Adipocyte (in vitro differentiated cells): Measurements from ENCODE around the gene PSMD8.

Source experiments
- DNase-seq: peaks from one replicate; pipeline ENCODE4 v3.0.0-alpha.2; 2015; ENCODE audit warnings: low read depth
- H3K27me3 ChIP-seq: replicated peaks from 2 replicates; pipeline ENCODE4 v1.7.0; 2013; ENCODE audit warnings: mild to moderate bottlenecking, low read length, moderate library complexity; ENCODE audit not compliant: control insufficient read depth, insufficient read depth
- H3K36me3 ChIP-seq: 2 replicates; pipeline ENCODE4 v1.7.0; 2013; ENCODE audit warnings: low read length, mild to moderate bottlenecking, moderate library complexity; ENCODE audit not compliant: control insufficient read depth, insufficient read depth, severe bottlenecking
- H3K4me1 ChIP-seq: 2 replicates; pipeline ENCODE4 v1.7.0; 2013; ENCODE audit warnings: mild to moderate bottlenecking, low read length, moderate library complexity; ENCODE audit not compliant: control insufficient read depth, insufficient read depth
- H3K4me3 ChIP-seq: 2 replicates; pipeline ENCODE4 v1.7.0; 2013; ENCODE audit warnings: mild to moderate bottlenecking, low read length, moderate library complexity
- H3K9ac ChIP-seq: 2 replicates; pipeline ENCODE4 v1.7.0; 2013; ENCODE audit warnings: mild to moderate bottlenecking, low read length, moderate library complexity
- H3K9me3 ChIP-seq: 2 replicates; pipeline ENCODE4 v1.7.0; 2013; ENCODE audit warnings: mild to moderate bottlenecking, low read length, moderate library complexity; ENCODE audit not compliant: control insufficient read depth

Gene PSMD8

GRCh38 chr19:38429811-38430156 is 55.4 kb downstream of the PSMD8 start:
- H3K27me3 ChIP-seq: peaks cover 51% of the 10 kb centered on the region
- H3K4me1 ChIP-seq: no peaks in the 10 kb centered on the region
- no peak for DNase-seq
- no peaks in the 10 kb centered on the region for H3K36me3 ChIP-seq
- no peak overlapping the region for H3K4me3 ChIP-seq
- no peak overlapping the region for H3K9ac ChIP-seq
- no peaks in the 10 kb centered on the region for H3K9me3 ChIP-seq

GRCh38 chr19:38430931-38431330 is 56.6 kb downstream of the PSMD8 start:
- Histone ChIP-seq H3K27me3 (peaks cover 46% of the 10 kb centered on the region), H3K9ac (no peak overlapping the region), H3K4me3 (no peak overlapping the region), H3K9me3 (no peaks in the 10 kb centered on the region), H3K36me3 (no peaks in the 10 kb centered on the region), H3K4me1 (no peaks in the 10 kb centered on the region)
- no peak for DNase-seq

- H3K4me1 ChIP-seq: no peaks in the 10 kb centered on the region
- no peak within 1 kb of the TSS for H3K9ac ChIP-seq
- H3K27me3 ChIP-seq: peaks cover 48% of the 10 kb centered on the region
- no peaks in the 10 kb centered on the region for H3K9me3 ChIP-seq
- DNase-seq: peak; percentile 19
- H3K36me3 ChIP-seq: no peaks in the 10 kb centered on the region
- no peak within 1 kb of the TSS for H3K4me3 ChIP-seq
These were observed 58.9 kb downstream of the PSMD8 start, which contains the start of gene RYR1 for GRCh38 chr19:38433268-38433733. Gene RYR1, plus strand, starts transcription at chr19:38433691. Its CDS starts 139 bp downstream, at chr19:38433830.
